ENCODE data around the gene LOXL1. TPM values are rescaled to one million over a fixed set of nuclear protein-coding genes. Genes with fewer than 3 reads are reported as not detected.

LOXL1 gene
- total and polyA plus RNA-seq, 2 of the 4 experiments (the other 2 are of a cell fraction) = 148 to 332 TPM

GRCh38 chr15:73882761-73883419 is 43.4 kb upstream of the LOXL1 start:
- no peak overlapping the region for H3K27ac ChIP-seq (ENCODE audit: insufficient read depth, low read length)
- dilution Hi-C loops (cut with HindIII; ENCODE audit: low sequenced_read_pairs, unreplicated experiment) = no loop called here
- H3K36me3 ChIP-seq (ENCODE audit: control insufficient read depth, insufficient read depth, low read length) = no peaks in the 10 kb centered on the region
- no peak overlapping the region for H2BK15ac ChIP-seq (ENCODE audit: low read depth, low read length)
- H4K20me1 ChIP-seq (ENCODE audit: insufficient read depth, low read length) = 0 out of 2 replicates have a peak, but pooled peaks cover 3% of the 10 kb centered on the region
- no peaks in the 10 kb centered on the region for H3K79me1 ChIP-seq (ENCODE audit: low read depth in 1 of 2, low read length in 2 of 2)
- no peaks in the 10 kb centered on the region for H3K9me3 ChIP-seq (ENCODE audit: control insufficient read depth, insufficient read depth, low read length)
- no peak overlapping the region for H2BK5ac ChIP-seq (ENCODE audit: low read depth, low read length, poor library complexity, severe bottlenecking)
- no peak overlapping the region for H4K5ac ChIP-seq (ENCODE audit: low read depth, low read length)
- ChIA-PET CTCF (no interaction called here), POLR2A (ENCODE audit: unreplicated experiment) (no interaction called here)
- no peak overlapping the region for H3K4me2 ChIP-seq (ENCODE audit: low read depth, low read length)
- H3K4me3 ChIP-seq (ENCODE audit: insufficient read depth, low read depth, low read length) = no peak overlapping the region
- H2AFZ ChIP-seq (replicated peaks; ENCODE audit: low read length, poor library complexity) = no peak overlapping the region
- no peaks in the 10 kb centered on the region for H3K4me1 ChIP-seq (ENCODE audit: control insufficient read depth, insufficient read depth, low read length)
- no peak overlapping the region for H2AK5ac ChIP-seq (ENCODE audit: low read depth, low read length)
- no peaks in the 10 kb centered on the region for H3K9me1 ChIP-seq (ENCODE audit: insufficient read depth, low read length)
- H4K8ac ChIP-seq (ENCODE audit: low read depth in 2 of 2, low read length in 2 of 2) = no peak overlapping the region
- H3K14ac ChIP-seq (replicated peaks; ENCODE audit: low read depth, low read length) = no peak overlapping the region
- peaks cover 52% of the 10 kb centered on the region for H3K27me3 ChIP-seq (ENCODE audit: control insufficient read depth, insufficient read depth, low read length)
- H3K23ac ChIP-seq (ENCODE audit: low read depth, low read length) = no peak overlapping the region
- TF ChIP-seq SMC3 (IDR thresholded peaks at IDR 0.05; ENCODE audit: low read depth, low read length) = no peak
- TF ChIP-seq NFE2L2 (IDR thresholded peaks at IDR 0.05; ENCODE audit: low read depth, low read length) = no peak
- TF ChIP-seq POLR2A (IDR thresholded peaks at IDR 0.05; ENCODE audit: low read depth, low read length) = no peak
- no peak for TF ChIP-seq MXI1 (IDR thresholded peaks at IDR 0.05; ENCODE audit: borderline replicate concordance, low read depth, low read length)
- TF ChIP-seq RCOR1 (IDR thresholded peaks at IDR 0.05; ENCODE audit: insufficient replicate concordance, low read length) = no peak
- no peak for TF ChIP-seq CEBPB (IDR thresholded peaks at IDR 0.05; ENCODE audit: low read depth, low read length)
- no peak for TF ChIP-seq RFX5 (IDR thresholded peaks at IDR 0.05; ENCODE audit: low read depth, low read length)
- no peak for TF ChIP-seq USF2 (IDR thresholded peaks at IDR 0.05; ENCODE audit: low read depth, low read length)
- no peak for TF ChIP-seq FOS (IDR thresholded peaks at IDR 0.05; ENCODE audit: low read depth, low read length)
- no peak for TF ChIP-seq RAD21 (IDR thresholded peaks at IDR 0.05; ENCODE audit: low read length)
- TF ChIP-seq MAZ (IDR thresholded peaks at IDR 0.05; ENCODE audit: borderline replicate concordance, low read depth, low read length) = no peak
- TF ChIP-seq CHD1 (IDR thresholded peaks at IDR 0.05; ENCODE audit: low read depth, low read length) = no peak
- no peak for TF ChIP-seq CTCF (conservative IDR thresholded peaks at IDR 0.05; ENCODE audit: low read depth, low read length)
- no peak for TF ChIP-seq BHLHE40 (IDR thresholded peaks at IDR 0.05; ENCODE audit: low read depth, low read length)
- TF ChIP-seq MAFK (IDR thresholded peaks at IDR 0.05; ENCODE audit: low read depth, low read length) = no peak
- no peak for TF ChIP-seq ELK1 (IDR thresholded peaks at IDR 0.05; ENCODE audit: borderline replicate concordance, low read depth, low read length)
- intact Hi-C loops (cut with micrococcal nuclease) = no loop called here
- no peak overlapping the region for H2BK120ac ChIP-seq (ENCODE audit: low read depth, low read length)
- no peak overlapping the region for H3K4ac ChIP-seq (ENCODE audit: low read depth, low read length)
- H3K9ac ChIP-seq (ENCODE audit: low read depth, low read length) = no peak overlapping the region
- no peak overlapping the region for H2BK20ac ChIP-seq (ENCODE audit: low read depth, low read length)
- DNase-seq (no peak), ATAC-seq (ENCODE audit: low read depth) (no peak)
- no peak overlapping the region for H3K56ac ChIP-seq (ENCODE audit: extremely low read depth, insufficient read depth, low read length)
- 77% methylated on average over 3 of the region's 10 CpGs; no CpG with 5 or more reads in 1 of the 2 experiments for WGBS, 2 experiments (ENCODE audit: extremely low coverage in 2 of 2, insufficient read length in 1 of 2)
- no peak overlapping the region for H4K91ac ChIP-seq (ENCODE audit: insufficient read depth, low read depth, low read length)
- in situ Hi-C loops (cut with MboI; ENCODE audit: low sequenced_read_pairs) = no loop called here
- no peak overlapping the region for H2AK9ac ChIP-seq (replicated peaks; ENCODE audit: low read depth, low read length, poor library complexity)
- BruUV-seq (replicated peaks) = no TSS peak
- H3K18ac ChIP-seq (ENCODE audit: low read depth, low read length) = no peak overlapping the region
